ENCODE results near the gene CFAP46.

DNA sequence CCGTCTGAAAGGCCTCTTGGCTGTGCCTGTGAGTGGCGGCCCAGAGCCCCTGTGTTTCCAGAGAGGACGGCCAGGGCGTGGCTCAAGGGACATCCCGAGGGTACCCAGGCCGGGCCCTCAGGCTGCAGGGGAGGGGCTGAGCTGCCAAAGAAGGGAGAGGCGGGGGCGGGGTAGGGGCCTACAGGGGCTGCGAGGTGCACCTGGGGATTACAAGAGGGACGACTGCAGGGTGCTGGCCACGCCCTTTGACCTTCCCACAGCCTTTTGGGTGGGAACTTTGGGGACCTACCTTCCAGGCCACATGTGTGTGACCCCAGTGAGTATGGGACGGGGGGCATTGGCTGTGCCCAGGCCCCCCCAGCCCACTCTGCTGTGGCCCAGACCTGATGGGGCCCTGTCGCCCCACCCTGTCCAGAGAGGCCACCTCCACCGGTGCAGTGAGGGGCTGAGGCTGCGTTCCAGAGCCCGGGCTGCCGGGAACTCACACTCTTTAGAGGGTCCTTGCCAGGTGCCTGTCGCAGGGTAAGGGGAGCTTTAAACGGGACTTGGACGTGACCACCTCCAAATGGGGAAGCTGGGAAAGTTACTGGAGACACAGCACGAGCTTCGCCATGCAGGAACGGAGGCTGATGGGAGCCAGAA is 137.5 kb downstream of the CFAP46 start:
- TF ChIP-seq, protein P1, sequence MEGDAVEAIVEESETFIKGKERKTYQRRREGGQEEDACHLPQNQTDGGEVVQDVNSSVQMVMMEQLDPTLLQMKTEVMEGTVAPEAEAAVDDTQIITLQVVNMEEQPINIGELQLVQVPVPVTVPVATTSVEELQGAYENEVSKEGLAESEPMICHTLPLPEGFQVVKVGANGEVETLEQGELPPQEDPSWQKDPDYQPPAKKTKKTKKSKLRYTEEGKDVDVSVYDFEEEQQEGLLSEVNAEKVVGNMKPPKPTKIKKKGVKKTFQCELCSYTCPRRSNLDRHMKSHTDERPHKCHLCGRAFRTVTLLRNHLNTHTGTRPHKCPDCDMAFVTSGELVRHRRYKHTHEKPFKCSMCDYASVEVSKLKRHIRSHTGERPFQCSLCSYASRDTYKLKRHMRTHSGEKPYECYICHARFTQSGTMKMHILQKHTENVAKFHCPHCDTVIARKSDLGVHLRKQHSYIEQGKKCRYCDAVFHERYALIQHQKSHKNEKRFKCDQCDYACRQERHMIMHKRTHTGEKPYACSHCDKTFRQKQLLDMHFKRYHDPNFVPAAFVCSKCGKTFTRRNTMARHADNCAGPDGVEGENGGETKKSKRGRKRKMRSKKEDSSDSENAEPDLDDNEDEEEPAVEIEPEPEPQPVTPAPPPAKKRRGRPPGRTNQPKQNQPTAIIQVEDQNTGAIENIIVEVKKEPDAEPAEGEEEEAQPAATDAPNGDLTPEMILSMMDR (conservative IDR thresholded peaks at IDR 0.05; ENCODE audit: low read depth in 2 of 2) = no peak
- TF ChIP-seq POLR2AphosphoS5 (IDR thresholded peaks at IDR 0.05; ENCODE audit: low read depth) = no peak
- TF ChIP-seq EZH2phosphoT487 (IDR thresholded peaks at IDR 0.05; ENCODE audit: unreplicated experiment) = no peak
- TF ChIP-seq, protein P2, sequence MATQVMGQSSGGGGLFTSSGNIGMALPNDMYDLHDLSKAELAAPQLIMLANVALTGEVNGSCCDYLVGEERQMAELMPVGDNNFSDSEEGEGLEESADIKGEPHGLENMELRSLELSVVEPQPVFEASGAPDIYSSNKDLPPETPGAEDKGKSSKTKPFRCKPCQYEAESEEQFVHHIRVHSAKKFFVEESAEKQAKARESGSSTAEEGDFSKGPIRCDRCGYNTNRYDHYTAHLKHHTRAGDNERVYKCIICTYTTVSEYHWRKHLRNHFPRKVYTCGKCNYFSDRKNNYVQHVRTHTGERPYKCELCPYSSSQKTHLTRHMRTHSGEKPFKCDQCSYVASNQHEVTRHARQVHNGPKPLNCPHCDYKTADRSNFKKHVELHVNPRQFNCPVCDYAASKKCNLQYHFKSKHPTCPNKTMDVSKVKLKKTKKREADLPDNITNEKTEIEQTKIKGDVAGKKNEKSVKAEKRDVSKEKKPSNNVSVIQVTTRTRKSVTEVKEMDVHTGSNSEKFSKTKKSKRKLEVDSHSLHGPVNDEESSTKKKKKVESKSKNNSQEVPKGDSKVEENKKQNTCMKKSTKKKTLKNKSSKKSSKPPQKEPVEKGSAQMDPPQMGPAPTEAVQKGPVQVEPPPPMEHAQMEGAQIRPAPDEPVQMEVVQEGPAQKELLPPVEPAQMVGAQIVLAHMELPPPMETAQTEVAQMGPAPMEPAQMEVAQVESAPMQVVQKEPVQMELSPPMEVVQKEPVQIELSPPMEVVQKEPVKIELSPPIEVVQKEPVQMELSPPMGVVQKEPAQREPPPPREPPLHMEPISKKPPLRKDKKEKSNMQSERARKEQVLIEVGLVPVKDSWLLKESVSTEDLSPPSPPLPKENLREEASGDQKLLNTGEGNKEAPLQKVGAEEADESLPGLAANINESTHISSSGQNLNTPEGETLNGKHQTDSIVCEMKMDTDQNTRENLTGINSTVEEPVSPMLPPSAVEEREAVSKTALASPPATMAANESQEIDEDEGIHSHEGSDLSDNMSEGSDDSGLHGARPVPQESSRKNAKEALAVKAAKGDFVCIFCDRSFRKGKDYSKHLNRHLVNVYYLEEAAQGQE (IDR thresholded peaks at IDR 0.05; ENCODE audit: unreplicated experiment) = no peak
- TF ChIP-seq ZNF114 (CRISPR knock-in tag; IDR thresholded peaks at IDR 0.05) = no peak
- TF ChIP-seq EZH2 (IDR thresholded peaks at IDR 0.05; ENCODE audit: low read depth, unreplicated experiment) = no peak
- TF ChIP-seq JUNB (IDR thresholded peaks at IDR 0.05; ENCODE audit: unreplicated experiment) = no peak
- TF ChIP-seq, protein P3, sequence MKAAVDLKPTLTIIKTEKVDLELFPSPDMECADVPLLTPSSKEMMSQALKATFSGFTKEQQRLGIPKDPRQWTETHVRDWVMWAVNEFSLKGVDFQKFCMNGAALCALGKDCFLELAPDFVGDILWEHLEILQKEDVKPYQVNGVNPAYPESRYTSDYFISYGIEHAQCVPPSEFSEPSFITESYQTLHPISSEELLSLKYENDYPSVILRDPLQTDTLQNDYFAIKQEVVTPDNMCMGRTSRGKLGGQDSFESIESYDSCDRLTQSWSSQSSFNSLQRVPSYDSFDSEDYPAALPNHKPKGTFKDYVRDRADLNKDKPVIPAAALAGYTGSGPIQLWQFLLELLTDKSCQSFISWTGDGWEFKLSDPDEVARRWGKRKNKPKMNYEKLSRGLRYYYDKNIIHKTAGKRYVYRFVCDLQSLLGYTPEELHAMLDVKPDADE (IDR thresholded peaks at IDR 0.05) = no peak
- TF ChIP-seq CREB1 (CRISPR knock-in tag; IDR thresholded peaks at IDR 0.05; ENCODE audit: low read depth) = no peak
- no peak for TF ChIP-seq ZNF331 (CRISPR knock-in tag; IDR thresholded peaks at IDR 0.05; ENCODE audit: low read depth)
- no peak for TF ChIP-seq STAT1 (IDR thresholded peaks at IDR 0.05; ENCODE audit: unreplicated experiment)
